Mesodermal cell (in vitro differentiated cells): ENCODE results near the gene RSF1.

ENCODE experiments used
- H3K27ac ChIP-seq: 2 replicates; pipeline ENCODE4 v1.7.0; 2013; ENCODE audit warnings: mild to moderate bottlenecking, low read depth, low read length, moderate library complexity; ENCODE audit not compliant: severe bottlenecking
- H3K36me3 ChIP-seq: 2 replicates; pipeline ENCODE4 v1.7.1; 2013; ENCODE audit warnings: mild to moderate bottlenecking, low read length, moderate library complexity; ENCODE audit not compliant: control insufficient read depth, insufficient read depth
- H3K4me1 ChIP-seq: one replicate; pipeline ENCODE4 v1.7.1; 2013; ENCODE audit warnings: mild to moderate bottlenecking, low read length; ENCODE audit not compliant: insufficient read depth, control insufficient read depth, poor library complexity, severe bottlenecking
- H3K4me3 ChIP-seq: 2 replicates; pipeline ENCODE4 v1.7.0; 2013; ENCODE audit warnings: low read length, control low read depth, mild to moderate bottlenecking; ENCODE audit not compliant: insufficient read depth, poor library complexity, severe bottlenecking; ENCODE audit errors: extremely low read depth
- H3K9me3 ChIP-seq: 2 replicates; pipeline ENCODE4 v1.7.1; 2013; ENCODE audit warnings: mild to moderate bottlenecking, low read length, moderate library complexity; ENCODE audit not compliant: control insufficient read depth
- WGBS, 2 experiments: methylation state at CpG; one replicate each; pipeline ENCODE4 v1.1.5; 2013; ENCODE audit warnings: missing lambda C conversion rate in 2 of 2; ENCODE audit not compliant: insufficient coverage in 2 of 2; 5-methylcytosine and 5-hydroxymethylcytosine counted together

The RSF1 gene

GRCh38 chr11:77725433-77725832 is 95.1 kb downstream of the RSF1 start:
- peaks cover 45% of the 10 kb centered on the region for H3K36me3 ChIP-seq
- no CpG with 5 or more reads among the region's 3 CpGs for WGBS, 2 experiments
- no peaks in the 10 kb centered on the region for H3K4me1 ChIP-seq

GRCh38 chr11:77724636-77725035 is 95.9 kb downstream of the RSF1 start:
- H3K4me1 ChIP-seq = no peaks in the 10 kb centered on the region
- H3K36me3 ChIP-seq = peaks cover 43% of the 10 kb centered on the region
- H3K27ac ChIP-seq = no peak overlapping the region
- no peak overlapping the region for H3K4me3 ChIP-seq
- 83% methylated on average over 3 to 4 of the region's 4 CpGs for WGBS, 2 experiments
- H3K9me3 ChIP-seq = no peaks in the 10 kb centered on the region

More at GRCh38 chr11:77725433-77725832, 95.1 kb downstream of the RSF1 start:
- H3K27ac ChIP-seq = no peak overlapping the region
- H3K9me3 ChIP-seq = peaks cover under 1% of the 10 kb centered on the region
- no peak overlapping the region for H3K4me3 ChIP-seq

GRCh38 chr11:77723024-77723423 is 97.5 kb downstream of the RSF1 start:
- Histone ChIP-seq H3K9me3 (no peaks in the 10 kb centered on the region), H3K4me3 (no peak overlapping the region), H3K4me1 (no peaks in the 10 kb centered on the region), H3K27ac (no peak overlapping the region), H3K36me3 (peaks cover 52% of the 10 kb centered on the region)
- WGBS, 2 experiments = 100% methylated on average over 1 to 2 of the region's 2 CpGs

GRCh38 chr11:77710358-77710757 is 110.2 kb downstream of the RSF1 start:
- Histone ChIP-seq H3K27ac (no peak overlapping the region), H3K4me1 (peaks cover 11% of the 10 kb centered on the region), H3K36me3 (no peaks in the 10 kb centered on the region), H3K9me3 (no peaks in the 10 kb centered on the region), H3K4me3 (no peak overlapping the region)
- WGBS, 2 experiments = no CpG with 5 or more reads among the region's 1 CpG

GRCh38 chr11:77705876-77706579 is 114.5 kb downstream of the RSF1 start:
- H3K4me3 ChIP-seq = no peak overlapping the region
- no peak overlapping the region for H3K27ac ChIP-seq
- H3K36me3 ChIP-seq = peaks cover 21% of the 10 kb centered on the region
- H3K4me1 ChIP-seq = peaks cover 11% of the 10 kb centered on the region
- no peaks in the 10 kb centered on the region for H3K9me3 ChIP-seq
- WGBS, 2 experiments = 80 to 92% methylated on average over 3 to 5 of the region's 7 CpGs

- no peaks in the 10 kb centered on the region for H3K9me3 ChIP-seq
- H3K4me1 ChIP-seq = peaks cover 11% of the 10 kb centered on the region
- H3K4me3 ChIP-seq = no peak overlapping the region
- WGBS, 2 experiments = 100% methylated on average over 1 of the region's 4 CpGs; no CpG with 5 or more reads in 1 of the 2 experiments
- H3K36me3 ChIP-seq = peaks cover 25% of the 10 kb centered on the region
- peak overlapping the region; percentile 48 for H3K27ac ChIP-seq
Measured at GRCh38 chr11:77705195-77705875, 115.2 kb downstream of the RSF1 start.

- WGBS, 2 experiments = 100% methylated on average over 2 of the region's 3 CpGs; no CpG with 5 or more reads in 1 of the 2 experiments
- Histone ChIP-seq H3K9me3 (no peaks in the 10 kb centered on the region), H3K4me1 (peaks cover 11% of the 10 kb centered on the region), H3K4me3 (no peak overlapping the region), H3K36me3 (peaks cover 33% of the 10 kb centered on the region), H3K27ac (no peak overlapping the region)
Measured at GRCh38 chr11:77704029-77704428, 116.5 kb downstream of the RSF1 start.

GRCh38 chr11:77699425-77699824 is 121.1 kb downstream of the RSF1 start:
- no peaks in the 10 kb centered on the region for H3K4me1 ChIP-seq
- H3K27ac ChIP-seq = no peak overlapping the region
- no peak overlapping the region for H3K4me3 ChIP-seq
- no peaks in the 10 kb centered on the region for H3K9me3 ChIP-seq
- WGBS, 2 experiments = no CpG with 5 or more reads among the region's 1 CpG
- H3K36me3 ChIP-seq = peaks cover 66% of the 10 kb centered on the region

- peaks cover 60% of the 10 kb centered on the region for H3K36me3 ChIP-seq
- no peaks in the 10 kb centered on the region for H3K9me3 ChIP-seq
- no peaks in the 10 kb centered on the region for H3K4me1 ChIP-seq
- H3K4me3 ChIP-seq = no peak overlapping the region
- no CpG with 5 or more reads among the region's 2 CpGs for WGBS, 2 experiments
- H3K27ac ChIP-seq = no peak overlapping the region
Measured at GRCh38 chr11:77698896-77699295, 121.6 kb downstream of the RSF1 start.

- Histone ChIP-seq H3K9me3 (no peaks in the 10 kb centered on the region), H3K4me1 (no peaks in the 10 kb centered on the region), H3K4me3 (no peak overlapping the region), H3K36me3 (peaks cover 65% of the 10 kb centered on the region), H3K27ac (no peak overlapping the region)
Measured at GRCh38 chr11:77697865-77698264, 122.7 kb downstream of the RSF1 start.

GRCh38 chr11:77695417-77695816 is 125.1 kb downstream of the RSF1 start:
- Histone ChIP-seq H3K4me1 (no peaks in the 10 kb centered on the region), H3K4me3 (no peak overlapping the region), H3K9me3 (no peaks in the 10 kb centered on the region), H3K36me3 (peaks cover 66% of the 10 kb centered on the region), H3K27ac (no peak overlapping the region)
- no CpG with 5 or more reads among the region's 1 CpG for WGBS, 2 experiments
